Measurements from ENCODE around the gene FAM114A1. TPM values are rescaled to one million over a fixed set of nuclear protein-coding genes. Genes with fewer than 3 reads are reported as not detected.

Gene FAM114A1
- total RNA-seq, 1 experiment from 2014 or later: 89.1 TPM

GRCh38 chr4:38920677-38921076 lies 53.1 kb downstream of the FAM114A1 start:
- Histone ChIP-seq H3K4me3 (no peak overlapping the region), H3K27ac (no peak overlapping the region), H3K36me3 (peaks cover 14% of the 10 kb centered on the region), H3K27me3 (replicated peaks) (no peaks in the 10 kb centered on the region), H3K9me3 (replicated peaks) (no peaks in the 10 kb centered on the region), H3K4me1 (replicated peaks) (peaks cover 7% of the 10 kb centered on the region)
- DNase-seq (ENCODE audit: low read depth in 1 of 2, low spot score in 2 of 2): no peak

- no peak for DNase-seq (ENCODE audit: low read depth in 1 of 2, low spot score in 2 of 2)
- no peaks in the 10 kb centered on the region for H3K9me3 ChIP-seq (replicated peaks)
- H3K27ac ChIP-seq: no peak overlapping the region
- H3K4me3 ChIP-seq: no peak overlapping the region
- peaks cover 7% of the 10 kb centered on the region for H3K4me1 ChIP-seq (replicated peaks)
- no peaks in the 10 kb centered on the region for H3K27me3 ChIP-seq (replicated peaks)
- H3K36me3 ChIP-seq: peaks cover 9% of the 10 kb centered on the region
Measured at GRCh38 chr4:38921151-38921550, 53.5 kb downstream of the FAM114A1 start.

- Histone ChIP-seq H3K4me3 (no peak overlapping the region), H3K27me3 (replicated peaks) (no peaks in the 10 kb centered on the region), H3K36me3 (peaks cover 8% of the 10 kb centered on the region), H3K27ac (no peak overlapping the region), H3K4me1 (replicated peaks) (no peaks in the 10 kb centered on the region), H3K9me3 (replicated peaks) (no peaks in the 10 kb centered on the region)
- no peak for DNase-seq (ENCODE audit: low read depth in 1 of 2, low spot score in 2 of 2)
Measured at GRCh38 chr4:38923746-38924145, 56.1 kb downstream of the FAM114A1 start.

GRCh38 chr4:38924353-38924752 lies 56.7 kb downstream of the FAM114A1 start:
- H3K36me3 ChIP-seq: peaks cover 8% of the 10 kb centered on the region
- H3K27me3 ChIP-seq (replicated peaks): no peaks in the 10 kb centered on the region
- no peak for DNase-seq (ENCODE audit: low read depth in 1 of 2, low spot score in 2 of 2)
- no peaks in the 10 kb centered on the region for H3K9me3 ChIP-seq (replicated peaks)
- no peak overlapping the region for H3K4me3 ChIP-seq
- no peak overlapping the region for H3K27ac ChIP-seq
- H3K4me1 ChIP-seq (replicated peaks): no peaks in the 10 kb centered on the region

- H3K36me3 ChIP-seq: peaks cover 6% of the 10 kb centered on the region; the same call in 1 of the 2 replicates
- H3K4me1 ChIP-seq (replicated peaks): no peaks in the 10 kb centered on the region
- no peak for DNase-seq (ENCODE audit: low read depth in 1 of 2, low spot score in 2 of 2)
- no peak overlapping the region for H3K27ac ChIP-seq
- H3K27me3 ChIP-seq (replicated peaks): no peaks in the 10 kb centered on the region
- H3K4me3 ChIP-seq: no peak overlapping the region
- H3K9me3 ChIP-seq (replicated peaks): no peaks in the 10 kb centered on the region
Measured at GRCh38 chr4:38925492-38926413, 58.1 kb downstream of the FAM114A1 start.

GRCh38 chr4:38926896-38927295 lies 59.3 kb downstream of the FAM114A1 start:
- Histone ChIP-seq H3K4me1 (replicated peaks) (no peaks in the 10 kb centered on the region), H3K4me3 (no peak overlapping the region), H3K27ac (no peak overlapping the region), H3K27me3 (replicated peaks) (no peaks in the 10 kb centered on the region), H3K36me3 (peaks cover 6% of the 10 kb centered on the region; the same call in 1 of the 2 replicates), H3K9me3 (replicated peaks) (no peaks in the 10 kb centered on the region)
- DNase-seq (ENCODE audit: low read depth in 1 of 2, low spot score in 2 of 2): no peak

GRCh38 chr4:38928568-38928967 lies 61.0 kb downstream of the FAM114A1 start:
- H3K36me3 ChIP-seq: peaks cover 10% of the 10 kb centered on the region
- H3K27ac ChIP-seq: no peak overlapping the region
- H3K27me3 ChIP-seq (replicated peaks): no peaks in the 10 kb centered on the region

GRCh38 chr4:38928974-38929373 lies 61.4 kb downstream of the FAM114A1 start:
- no peak for DNase-seq (ENCODE audit: low read depth in 1 of 2, low spot score in 2 of 2)
- H3K4me1 ChIP-seq (replicated peaks): no peaks in the 10 kb centered on the region
- H3K27me3 ChIP-seq (replicated peaks): no peaks in the 10 kb centered on the region
- H3K9me3 ChIP-seq (replicated peaks): no peaks in the 10 kb centered on the region
- no peak overlapping the region for H3K27ac ChIP-seq
- H3K36me3 ChIP-seq: peaks cover 8% of the 10 kb centered on the region
- no peak overlapping the region for H3K4me3 ChIP-seq

More at GRCh38 chr4:38928568-38928967, 61.0 kb downstream of the FAM114A1 start:
- no peak for DNase-seq (ENCODE audit: low read depth in 1 of 2, low spot score in 2 of 2)
- Histone ChIP-seq H3K4me1 (replicated peaks) (no peaks in the 10 kb centered on the region), H3K4me3 (no peak overlapping the region), H3K9me3 (replicated peaks) (no peaks in the 10 kb centered on the region)

- no peak for DNase-seq (ENCODE audit: low read depth in 1 of 2, low spot score in 2 of 2)
- no peak overlapping the region for H3K4me3 ChIP-seq
- no peaks in the 10 kb centered on the region for H3K4me1 ChIP-seq (replicated peaks)
- H3K36me3 ChIP-seq: peaks cover 13% of the 10 kb centered on the region; the same call in 1 of the 2 replicates
- no peaks in the 10 kb centered on the region for H3K27me3 ChIP-seq (replicated peaks)
- no peak overlapping the region for H3K27ac ChIP-seq
- no peaks in the 10 kb centered on the region for H3K9me3 ChIP-seq (replicated peaks)
Measured at GRCh38 chr4:38930204-38930603, 62.6 kb downstream of the FAM114A1 start.

- no peaks in the 10 kb centered on the region for H3K27me3 ChIP-seq (replicated peaks)
- H3K9me3 ChIP-seq (replicated peaks): no peaks in the 10 kb centered on the region
- H3K4me1 ChIP-seq (replicated peaks): no peaks in the 10 kb centered on the region
- no peak overlapping the region for H3K27ac ChIP-seq
- H3K36me3 ChIP-seq: peaks cover 16% of the 10 kb centered on the region; the same call in 1 of the 2 replicates
- H3K4me3 ChIP-seq: no peak overlapping the region
- no peak for DNase-seq (ENCODE audit: low read depth in 1 of 2, low spot score in 2 of 2)
Measured at GRCh38 chr4:38930707-38931106, 63.1 kb downstream of the FAM114A1 start.

GRCh38 chr4:38931125-38931524 lies 63.5 kb downstream of the FAM114A1 start:
- H3K4me3 ChIP-seq: no peak overlapping the region
- no peak overlapping the region for H3K27ac ChIP-seq
- DNase-seq (ENCODE audit: low read depth in 1 of 2, low spot score in 2 of 2): no peak
- no peaks in the 10 kb centered on the region for H3K27me3 ChIP-seq (replicated peaks)
- H3K4me1 ChIP-seq (replicated peaks): no peaks in the 10 kb centered on the region
- no peaks in the 10 kb centered on the region for H3K9me3 ChIP-seq (replicated peaks)
- peaks cover 16% of the 10 kb centered on the region; the same call in 1 of the 2 replicates for H3K36me3 ChIP-seq

GRCh38 chr4:38935391-38936073 lies 67.9 kb downstream of the FAM114A1 start:
- Histone ChIP-seq H3K4me1 (replicated peaks) (no peaks in the 10 kb centered on the region), H3K4me3 (no peak overlapping the region), H3K27me3 (replicated peaks) (no peaks in the 10 kb centered on the region), H3K9me3 (replicated peaks) (no peaks in the 10 kb centered on the region), H3K27ac (no peak overlapping the region), H3K36me3 (peaks cover 24% of the 10 kb centered on the region; the same call in 1 of the 2 replicates)
- no peak for DNase-seq (ENCODE audit: low read depth in 1 of 2, low spot score in 2 of 2)

GRCh38 chr4:38939165-38939564 lies 71.6 kb downstream of the FAM114A1 start:
- no peak overlapping the region for H3K27ac ChIP-seq
- H3K9me3 ChIP-seq (replicated peaks): no peaks in the 10 kb centered on the region
- H3K4me1 ChIP-seq (replicated peaks): no peaks in the 10 kb centered on the region
- DNase-seq (ENCODE audit: low read depth in 1 of 2, low spot score in 2 of 2): no peak
- no peak overlapping the region for H3K4me3 ChIP-seq
- peaks cover 29% of the 10 kb centered on the region; the same call in 1 of the 2 replicates for H3K36me3 ChIP-seq
- H3K27me3 ChIP-seq (replicated peaks): no peaks in the 10 kb centered on the region

GRCh38 chr4:38940476-38940875 lies 72.9 kb downstream of the FAM114A1 start:
- no peak overlapping the region for H3K27ac ChIP-seq
- peaks cover 27% of the 10 kb centered on the region; the same call in 1 of the 2 replicates for H3K36me3 ChIP-seq

More at GRCh38 chr4:38940476-38940875, 72.9 kb downstream of the FAM114A1 start:
- Histone ChIP-seq H3K27me3 (replicated peaks) (no peaks in the 10 kb centered on the region), H3K9me3 (replicated peaks) (no peaks in the 10 kb centered on the region), H3K4me3 (no peak overlapping the region), H3K4me1 (replicated peaks) (no peaks in the 10 kb centered on the region)
- DNase-seq (ENCODE audit: low read depth in 1 of 2, low spot score in 2 of 2): no peak
